Right lobe of liver (tissue), 6 donors: Measurements from ENCODE around the gene GTF2A1. TPM values are rescaled to one million over a fixed set of nuclear protein-coding genes. Genes with fewer than 3 reads are reported as not detected.
A peak's percentile ranks its signal among the peaks of the same experiment; 100 is the strongest.

Source experiments
- ATAC-seq, 4 donors: fragments of 200-7000 bp; cut with Tn5 transposase; one replicate each; pipeline ENCODE4 v1.9.1; 2020; ENCODE audit warnings: mild to moderate bottlenecking in 4 of 4, moderate library complexity in 4 of 4
- DNase-seq, 3 donors: peaks; one replicate each; pipeline ENCODE4 v3.0.0-alpha.2; 2020
- H3K27ac ChIP-seq, 3 donors: fragments of 200-600 bp; one replicate each; pipeline ENCODE4 v1.8.0; 2022
- H3K27me3 ChIP-seq, 2 donors: fragments of 200-600 bp; one replicate each; pipeline ENCODE4 v1.8.0; 2022
- H3K36me3 ChIP-seq, 4 donors: fragments of 200-600 bp; sonication (generic) in 1 of 4; one replicate each; pipeline versions ENCODE4 v1.5.1 to v1.8.0; 2017 to 2022; ENCODE audit warnings: control low read depth in 1 of 4
- H3K4me1 ChIP-seq, 4 donors: fragments of 200-600 bp; sonication (generic) in 1 of 4; one replicate each; pipeline versions ENCODE4 v1.5.1 to v1.8.0; 2017 to 2022; ENCODE audit warnings: control low read depth in 1 of 4
- H3K4me3 ChIP-seq, 3 donors: fragments of 200-600 bp; one replicate each; pipeline ENCODE4 v1.8.0; 2022
- H3K9me3 ChIP-seq, 4 donors: fragments of 200-600 bp; sonication (generic) in 1 of 4; one replicate each; pipeline versions ENCODE4 v1.5.1 to v1.8.0; 2017 to 2022; ENCODE audit warnings: control low read depth in 1 of 4
- CTCF ChIP-seq, 4 donors: fragments of 200-600 bp in 3 of 4; fragments of 450-650 bp in 1 of 4; IDR thresholded peaks; one replicate each; pipeline versions ENCODE4 v1.5.1 to v1.8.0; 2016 to 2022; ENCODE audit warnings: antibody characterized with exemption in 4 of 4, mild to moderate bottlenecking in 2 of 4
- POLR2A ChIP-seq: fragments of 450-650 bp; IDR thresholded peaks from one replicate; pipeline ENCODE4 v1.6.1; 2017; ENCODE audit warnings: antibody characterized with exemption, mild to moderate bottlenecking
- WGBS: methylation state at CpG from one replicate; pipeline ENCODE4 v1.1.6; 2018; ENCODE audit warnings: low coverage, low lambda C conversion rate; ENCODE audit not compliant: insufficient coverage; ENCODE audit errors: missing lambda C conversion rate; 5-methylcytosine and 5-hydroxymethylcytosine counted together
- intact Hi-C, 2 donors: fragments of 100-400 bp; cut with DNase I; formaldehyde crosslinking; loops; one replicate each; pipeline versions ENCODE4 v1.11.2 to v1.14.1; 2022
- total RNA-seq, 6 experiments: library from RNA; depleted of rRNA in 2 of 6; stranded (reverse); fragments of >200 nt in 2 of 6; fragmentation: NEBNext Ultra II Directional in 3 of 6; extraction: Animal tissue kit (Norgen Biotek cat#: 25700) in 3 of 6; gene quantifications; one replicate each; pipeline versions ENCODE4 v1.1.0 to v1.2.4, GENCODE V29; 2016 to 2023
- donor health status: DM: no; HTN: yes; CAD: no.
- donor health status: DM: no; HTN: no; CAD: no.
- donor health status: DM: no; HTN: no; CAD: no.
- donor health status: DM: no; HTN: yes; CAD: no.
- donor health status: DM: no; HTN: yes; CAD: no.

The GTF2A1 gene
- total RNA-seq, 6 experiments from 2014 or later = 11.0 to 16.8 (median 12.9) TPM

- no peaks in the 10 kb centered on the region for H3K9me3 ChIP-seq
- WGBS = 64% methylated on average over 8 of the region's 8 CpGs
- H3K27me3 ChIP-seq = no peaks in the 10 kb centered on the region
- TF ChIP-seq CTCF (IDR thresholded peaks at IDR 0.05) = no peak
- no peak for TF ChIP-seq POLR2A
- DNase-seq = no peak
- no peak overlapping the region for H3K4me3 ChIP-seq
- intact Hi-C loops = no loop called here
- H3K27ac ChIP-seq = peak overlapping the region in 2 of 3 donors; percentile 8 to 19
- H3K4me1 ChIP-seq = peaks cover 0 to 45% (median 11%) of the 10 kb centered on the region in 4 donors
- H3K36me3 ChIP-seq = peaks cover 0 to 7% (median 0%) of the 10 kb centered on the region in 4 donors
- no peak for ATAC-seq
Observed at GRCh38 chr14:81209167-81209836, 11.5 kb downstream of the GTF2A1 start.

GRCh38 chr14:81208489-81208888 is 12.3 kb downstream of the GTF2A1 start:
- intact Hi-C loops = no loop called here
- ATAC-seq = peak; percentile 58 to 82 (median 76)
- peak; percentile 61 to 90 (median 87) for DNase-seq
- TF ChIP-seq POLR2A (no peak), CTCF (IDR thresholded peaks at IDR 0.05) (no peak)
- peak overlapping the region in 2 of 3 donors; percentile 8 to 19 for H3K27ac ChIP-seq
- H3K36me3 ChIP-seq = peaks cover 0 to 8% (median 3%) of the 10 kb centered on the region in 4 donors
- WGBS = 15% methylated on average over 3 of the region's 8 CpGs
- no peaks in the 10 kb centered on the region for H3K27me3 ChIP-seq
- peaks cover 0 to 45% (median 11%) of the 10 kb centered on the region in 4 donors for H3K4me1 ChIP-seq
- no peak overlapping the region for H3K4me3 ChIP-seq
- no peaks in the 10 kb centered on the region for H3K9me3 ChIP-seq

- Histone ChIP-seq H3K4me3 (no peak overlapping the region), H3K27me3 (no peaks in the 10 kb centered on the region), H3K36me3 (peaks cover 0 to 30% (median 7%) of the 10 kb centered on the region in 4 donors), H3K9me3 (no peaks in the 10 kb centered on the region), H3K4me1 (peaks cover 0 to 22% (median 5%) of the 10 kb centered on the region in 4 donors), H3K27ac (no peak overlapping the region)
- 75% methylated on average over 4 of the region's 4 CpGs for WGBS
- TF ChIP-seq POLR2A = no peak
- TF ChIP-seq CTCF (IDR thresholded peaks at IDR 0.05) = no peak
- no peak for ATAC-seq
- intact Hi-C loops = no loop called here
- no peak for DNase-seq
Observed at GRCh38 chr14:81206115-81206514, 14.6 kb downstream of the GTF2A1 start.

- peaks cover 0 to 33% (median 7%) of the 10 kb centered on the region in 4 donors for H3K36me3 ChIP-seq
- TF ChIP-seq POLR2A = no peak
- TF ChIP-seq CTCF (IDR thresholded peaks at IDR 0.05) = no peak
- no peak for DNase-seq
Observed at GRCh38 chr14:81205639-81206038, 15.1 kb downstream of the GTF2A1 start.

More at GRCh38 chr14:81205639-81206038, 15.1 kb downstream of the GTF2A1 start:
- Histone ChIP-seq H3K9me3 (no peaks in the 10 kb centered on the region), H3K27me3 (no peaks in the 10 kb centered on the region), H3K4me3 (no peak overlapping the region), H3K27ac (no peak overlapping the region), H3K4me1 (peaks cover 0 to 22% (median 5%) of the 10 kb centered on the region in 4 donors)
- 100% methylated on average over 4 of the region's 4 CpGs for WGBS
- intact Hi-C loops = no loop called here
- no peak for ATAC-seq
